Type B pancreatic cell (in vitro differentiated cells): ENCODE data around the gene WNT3. TPM values are rescaled to one million over a fixed set of nuclear protein-coding genes. Genes with fewer than 3 reads are reported as not detected.
"Not testable (repeated sequence)": the region's sequence is repeated elsewhere in the genome, so short reads cannot be mapped to it uniquely, and the experiment has no call there.

Experiments
- DNase-seq: peaks from one replicate; pipeline ENCODE4 v3.0.0; 2021; ENCODE audit warnings: mixed read lengths; ENCODE audit not compliant: unreplicated experiment; ENCODE audit errors: extremely low spot score
- H3K27ac Mint-ChIP-seq: 2 replicates; pipeline ENCODE4 v1.8.0; 2021; ENCODE audit warnings: mild to moderate bottlenecking, mixed read lengths
- H3K27me3 Mint-ChIP-seq: 2 replicates; pipeline ENCODE4 v1.8.0; 2021; ENCODE audit warnings: mixed read lengths
- H3K36me3 Mint-ChIP-seq: 2 replicates; pipeline ENCODE4 v1.8.0; 2021; ENCODE audit warnings: mixed read lengths
- H3K4me1 Mint-ChIP-seq: one replicate; pipeline ENCODE4 v1.8.0; 2021; ENCODE audit warnings: mixed read lengths; ENCODE audit not compliant: unreplicated experiment
- H3K4me3 Mint-ChIP-seq: 2 replicates; pipeline ENCODE4 v1.8.0; 2021; ENCODE audit warnings: mild to moderate bottlenecking, mixed read lengths
- H3K9me3 Mint-ChIP-seq: 2 replicates; pipeline ENCODE4 v1.8.0; 2021; ENCODE audit warnings: mixed read lengths
- total RNA-seq: library from RNA; stranded (reverse); gene quantifications from 2 replicates; pipeline ENCODE4 v1.2.1, GENCODE V29; 2021; ENCODE audit warnings: low replicate concordance
- TF ChIP-seq, protein P1 (sequence below): fragments of 200-600 bp; sonication (generic); conservative IDR thresholded peaks from 2 replicates; pipeline ENCODE4 v1.5.0; 2021; ENCODE audit warnings: antibody characterized with exemption, mild to moderate bottlenecking

Gene WNT3
- total RNA-seq, 1 donor from 2014 or later: 14.1 TPM

DNA sequence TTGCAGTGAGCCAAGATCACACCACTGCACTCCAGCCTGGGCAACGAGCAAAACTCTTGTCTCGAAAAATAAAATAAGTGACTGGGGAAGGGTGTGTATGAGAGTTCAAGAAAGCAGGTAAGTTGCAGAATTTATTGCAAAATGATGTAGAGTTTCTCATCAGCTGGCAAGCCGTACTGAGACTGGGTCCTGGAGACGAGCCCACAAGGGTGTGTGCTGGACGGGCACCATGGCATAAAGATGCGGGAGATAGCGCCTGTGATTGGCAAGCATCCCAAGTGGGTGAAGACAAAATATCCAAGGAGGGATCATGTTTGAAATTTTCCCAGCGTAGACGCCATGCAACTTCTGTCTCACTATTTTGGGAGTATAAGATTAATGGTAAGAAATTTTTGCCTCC lies 59.4 kb downstream of the WNT3 start:
- no peaks in the 10 kb centered on the region for H3K27me3 Mint-ChIP-seq
- peaks cover 31% of the 10 kb centered on the region for H3K36me3 Mint-ChIP-seq
- DNase-seq: no peak
- no peaks in the 10 kb centered on the region for H3K9me3 Mint-ChIP-seq
- no peak overlapping the region for H3K4me3 Mint-ChIP-seq
- TF ChIP-seq, protein P1, sequence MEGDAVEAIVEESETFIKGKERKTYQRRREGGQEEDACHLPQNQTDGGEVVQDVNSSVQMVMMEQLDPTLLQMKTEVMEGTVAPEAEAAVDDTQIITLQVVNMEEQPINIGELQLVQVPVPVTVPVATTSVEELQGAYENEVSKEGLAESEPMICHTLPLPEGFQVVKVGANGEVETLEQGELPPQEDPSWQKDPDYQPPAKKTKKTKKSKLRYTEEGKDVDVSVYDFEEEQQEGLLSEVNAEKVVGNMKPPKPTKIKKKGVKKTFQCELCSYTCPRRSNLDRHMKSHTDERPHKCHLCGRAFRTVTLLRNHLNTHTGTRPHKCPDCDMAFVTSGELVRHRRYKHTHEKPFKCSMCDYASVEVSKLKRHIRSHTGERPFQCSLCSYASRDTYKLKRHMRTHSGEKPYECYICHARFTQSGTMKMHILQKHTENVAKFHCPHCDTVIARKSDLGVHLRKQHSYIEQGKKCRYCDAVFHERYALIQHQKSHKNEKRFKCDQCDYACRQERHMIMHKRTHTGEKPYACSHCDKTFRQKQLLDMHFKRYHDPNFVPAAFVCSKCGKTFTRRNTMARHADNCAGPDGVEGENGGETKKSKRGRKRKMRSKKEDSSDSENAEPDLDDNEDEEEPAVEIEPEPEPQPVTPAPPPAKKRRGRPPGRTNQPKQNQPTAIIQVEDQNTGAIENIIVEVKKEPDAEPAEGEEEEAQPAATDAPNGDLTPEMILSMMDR: no peak
- no peak overlapping the region for H3K27ac Mint-ChIP-seq
- peaks cover 13% of the 10 kb centered on the region for H3K4me1 Mint-ChIP-seq

DNA sequence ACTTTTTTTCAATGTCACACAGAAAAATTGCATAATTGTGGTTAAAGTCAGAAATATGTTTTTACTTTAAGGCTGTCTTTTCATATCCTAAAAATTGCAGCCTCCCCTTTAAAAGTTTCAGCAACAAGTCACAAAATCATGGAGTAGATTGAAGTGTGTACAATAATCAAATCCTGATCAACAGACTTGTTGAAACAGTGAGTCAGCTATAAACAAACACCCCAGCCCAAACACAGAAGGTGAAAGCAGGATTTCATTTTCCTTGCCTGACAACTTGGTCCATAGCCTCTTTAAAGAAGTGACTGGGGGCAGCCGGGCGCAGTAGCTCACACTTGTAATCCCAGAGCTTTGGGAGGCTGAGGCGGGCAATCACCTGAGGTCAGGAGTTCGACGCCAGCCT lies 59.9 kb downstream of the WNT3 start:
- H3K27ac Mint-ChIP-seq: no peak overlapping the region
- H3K27me3 Mint-ChIP-seq: no peaks in the 10 kb centered on the region
- H3K36me3 Mint-ChIP-seq: peaks cover 31% of the 10 kb centered on the region
- H3K9me3 Mint-ChIP-seq: no peaks in the 10 kb centered on the region
- no peak for DNase-seq
- no peak overlapping the region for H3K4me3 Mint-ChIP-seq
- TF ChIP-seq, protein P1: no peak
- peaks cover 10% of the 10 kb centered on the region for H3K4me1 Mint-ChIP-seq

DNA sequence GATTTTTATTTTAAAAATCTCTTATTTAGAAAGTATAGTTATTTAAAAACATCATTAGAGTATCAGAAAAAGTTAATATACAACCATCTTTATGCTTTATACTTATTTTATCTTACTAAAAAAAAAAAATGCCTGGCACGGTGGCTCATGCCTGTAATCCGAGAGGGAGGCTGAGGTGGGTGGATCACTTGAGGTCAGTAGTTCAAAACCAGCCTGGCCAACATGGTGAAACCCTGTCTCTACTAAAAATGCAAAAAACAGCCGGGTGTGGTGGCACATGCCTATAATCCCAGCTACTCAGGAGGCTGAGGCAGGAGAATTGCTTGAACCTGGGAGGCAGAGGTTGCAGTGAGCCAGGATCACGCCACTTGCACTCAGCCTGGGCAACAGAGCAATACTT lies 60.9 kb downstream of the WNT3 start:
- not testable (repeated sequence) for H3K27me3 Mint-ChIP-seq, DNase-seq, H3K4me3 Mint-ChIP-seq, H3K27ac Mint-ChIP-seq, H3K9me3 Mint-ChIP-seq
- peaks cover 10% of the 10 kb centered on the region for H3K4me1 Mint-ChIP-seq
- peaks cover 31% of the 10 kb centered on the region for H3K36me3 Mint-ChIP-seq

DNA sequence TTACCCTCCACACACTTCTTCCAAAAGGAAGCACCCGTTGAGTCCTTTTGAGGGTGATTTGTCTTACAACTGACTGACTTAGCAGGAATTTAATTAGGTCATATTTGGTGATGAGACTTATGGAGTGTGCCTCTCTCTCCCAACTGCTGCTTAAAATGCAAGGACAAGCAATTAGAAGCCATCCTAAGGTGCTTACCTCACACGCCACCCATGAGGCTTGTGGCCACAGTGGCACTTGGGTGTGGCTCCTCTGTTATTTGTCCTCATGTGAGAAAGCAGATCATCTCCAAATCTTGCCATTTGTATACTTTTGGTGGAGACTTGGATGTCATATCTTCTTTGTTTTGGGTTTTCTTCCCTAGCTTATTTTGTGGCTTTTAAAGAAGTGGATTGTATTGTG lies 61.6 kb downstream of the WNT3 start:
- no peak overlapping the region for H3K27ac Mint-ChIP-seq
- no peak for DNase-seq
- H3K4me1 Mint-ChIP-seq: peaks cover 10% of the 10 kb centered on the region
- peaks cover 31% of the 10 kb centered on the region for H3K36me3 Mint-ChIP-seq
- TF ChIP-seq, protein P1: no peak
- H3K4me3 Mint-ChIP-seq: no peak overlapping the region
- no peaks in the 10 kb centered on the region for H3K27me3 Mint-ChIP-seq
- no peaks in the 10 kb centered on the region for H3K9me3 Mint-ChIP-seq

DNA sequence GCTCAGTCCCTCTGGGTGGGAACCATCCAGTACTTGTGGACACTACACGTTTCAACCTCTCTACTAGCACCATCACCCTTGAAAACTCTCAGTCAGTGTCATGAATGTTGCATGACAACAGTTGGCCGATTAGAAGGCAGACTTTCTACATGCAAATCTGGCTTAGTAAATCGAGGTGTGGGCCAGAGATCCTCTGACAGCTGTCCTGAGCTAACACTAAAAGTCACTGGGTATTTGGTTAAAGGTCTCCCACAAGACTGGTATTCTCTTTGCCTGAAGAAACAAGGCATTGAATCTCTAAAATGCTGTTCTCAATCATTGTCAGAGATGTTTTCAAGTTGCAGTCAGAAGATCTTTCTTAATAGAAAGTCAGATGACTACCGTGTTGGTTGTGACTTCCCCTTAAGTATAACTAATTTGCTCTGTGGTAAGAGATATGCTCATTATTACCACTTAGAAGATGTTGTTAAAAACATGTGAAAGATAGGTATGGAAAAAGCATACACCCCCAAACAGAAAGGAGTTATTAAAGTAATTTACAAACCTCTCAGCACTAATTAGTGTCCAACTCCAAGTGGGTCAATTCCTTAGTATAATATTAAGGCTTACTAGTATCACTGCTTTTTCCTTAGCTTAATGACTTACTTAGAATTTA lies 62.3 kb downstream of the WNT3 start:
- Mint-ChIP-seq H3K27ac (no peak overlapping the region), H3K4me3 (no peak overlapping the region), H3K27me3 (no peaks in the 10 kb centered on the region), H3K4me1 (peaks cover 10% of the 10 kb centered on the region), H3K36me3 (peaks cover 31% of the 10 kb centered on the region), H3K9me3 (no peaks in the 10 kb centered on the region)
- no peak for DNase-seq
- TF ChIP-seq, protein P1: no peak

DNA sequence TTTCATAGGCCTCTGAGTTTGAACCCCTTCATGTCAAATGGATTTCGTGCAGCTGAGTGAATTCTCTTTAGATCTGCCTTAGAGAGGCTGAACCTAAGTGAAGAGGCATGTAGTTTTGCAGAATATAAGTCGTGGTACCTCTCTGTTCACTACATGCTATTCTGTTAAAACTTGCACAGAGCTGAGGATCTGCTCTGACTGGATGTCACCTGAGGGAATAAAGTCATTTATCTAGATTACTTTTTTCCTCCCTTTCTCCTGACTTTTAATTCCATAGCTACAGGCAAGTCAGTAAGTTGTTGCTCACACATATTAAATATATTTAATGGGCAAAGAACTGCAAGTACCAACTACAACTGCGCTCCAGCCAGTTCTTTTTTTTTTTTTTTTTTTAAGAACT lies 64.7 kb downstream of the WNT3 start:
- Mint-ChIP-seq H3K4me3 (peak overlapping the region; percentile 49), H3K27ac (peak overlapping the region; percentile 64), H3K4me1 (peaks cover 10% of the 10 kb centered on the region), H3K36me3 (peaks cover 23% of the 10 kb centered on the region), H3K27me3 (no peaks in the 10 kb centered on the region), H3K9me3 (no peaks in the 10 kb centered on the region)
- TF ChIP-seq, protein P1: no peak
- no peak for DNase-seq
